ENCODE measurements around the gene WFDC6. TPM values are rescaled to one million over a fixed set of nuclear protein-coding genes. Genes with fewer than 3 reads are reported as not detected.

WFDC6 gene
- total RNA-seq, 1 donor from 2014 or later = not detected

Other genes starting within 250 kb of the WFDC6 start
- gene RBPJL, start 232.6 kb downstream of the WFDC6 start, total RNA-seq = not detected
- not detected for gene MATN4, start 231.2 kb downstream of the WFDC6 start, total RNA-seq
- gene SDC4, start 191.1 kb downstream of the WFDC6 start, total RNA-seq = 81.6 TPM
- gene SYS1, start 176.3 kb downstream of the WFDC6 start, total RNA-seq = 23.8 TPM
- not detected for gene TP53TG5, start 161.2 kb downstream of the WFDC6 start, total RNA-seq
- gene DBNDD2, start 131.2 kb downstream of the WFDC6 start, total RNA-seq = 28.7 TPM
- 90.9 TPM for gene PIGT, start 123.3 kb downstream of the WFDC6 start, total RNA-seq
- gene WFDC2, start 69.7 kb downstream of the WFDC6 start, total RNA-seq = not detected
- gene SPINT3, start 23.9 kb downstream of the WFDC6 start, total RNA-seq = not detected
- not detected for gene EPPIN, start 7.9 kb upstream of the WFDC6 start, total RNA-seq
- not detected for gene WFDC8, start 39.8 kb upstream of the WFDC6 start, total RNA-seq
- gene WFDC10A, start 90.3 kb upstream of the WFDC6 start, total RNA-seq = not detected
- gene WFDC9, start 91.8 kb upstream of the WFDC6 start, total RNA-seq = not detected
- not detected for gene WFDC11, start 130.8 kb upstream of the WFDC6 start, total RNA-seq
- not detected for gene WFDC13, start 162.6 kb upstream of the WFDC6 start, total RNA-seq
- not detected for gene WFDC10B, start 165.5 kb upstream of the WFDC6 start, total RNA-seq
- gene SPINT4, start 182.9 kb upstream of the WFDC6 start, total RNA-seq = not detected

Measured in mesenteric fat pad (tissue), 1 donor.